ENCODE results near the gene SLCO3A1.
"Not testable (repeated sequence)": the region's sequence is repeated elsewhere in the genome, so short reads cannot be mapped to it uniquely, and the experiment has no call there.

SLCO3A1 gene

DNA sequence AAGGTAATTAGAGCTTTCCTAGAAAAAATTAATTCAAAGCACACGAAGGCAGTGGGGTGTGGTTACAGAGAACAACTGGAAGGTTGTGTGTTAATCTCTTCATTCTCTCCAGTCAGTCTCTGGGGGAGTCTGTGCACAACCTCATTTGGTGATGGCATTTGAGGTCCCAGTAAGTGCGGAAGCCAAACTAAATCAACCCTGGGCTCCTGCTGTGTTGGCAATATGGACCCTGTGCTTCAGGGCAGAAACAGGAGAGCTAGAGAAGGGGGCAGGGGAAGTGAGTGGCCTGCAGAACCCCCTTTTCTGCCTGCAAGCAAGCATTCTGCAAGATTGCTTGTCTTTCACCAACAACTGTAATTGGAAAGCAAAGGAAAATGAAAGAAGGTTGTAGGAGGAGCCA, 344.2 kb downstream of the SLCO3A1 start:
- Histone ChIP-seq H3K27me3 (ENCODE audit: control insufficient read depth in 1 of 2, insufficient read depth in 2 of 2, low read length in 2 of 2) (no peaks in the 10 kb centered on the region), H3K4me3 (ENCODE audit: low read depth in 1 of 2, low read length in 2 of 2) (no peak overlapping the region), H3K9ac (ENCODE audit: low read depth in 1 of 2, low read length in 2 of 2) (no peak overlapping the region), H3K27ac (ENCODE audit: low read depth, low read length) (no peak overlapping the region), H3K9me3 (ENCODE audit: control insufficient read depth in 1 of 2, low read length in 2 of 2) (no peaks in the 10 kb centered on the region), H3K4me1 (ENCODE audit: control insufficient read depth in 1 of 2, insufficient read depth in 2 of 2, low read length in 2 of 2) (no peaks in the 10 kb centered on the region), H3K36me3 (ENCODE audit: control insufficient read depth in 1 of 2, insufficient read depth in 2 of 2, low read length in 2 of 2) (no peaks in the 10 kb centered on the region)

DNA sequence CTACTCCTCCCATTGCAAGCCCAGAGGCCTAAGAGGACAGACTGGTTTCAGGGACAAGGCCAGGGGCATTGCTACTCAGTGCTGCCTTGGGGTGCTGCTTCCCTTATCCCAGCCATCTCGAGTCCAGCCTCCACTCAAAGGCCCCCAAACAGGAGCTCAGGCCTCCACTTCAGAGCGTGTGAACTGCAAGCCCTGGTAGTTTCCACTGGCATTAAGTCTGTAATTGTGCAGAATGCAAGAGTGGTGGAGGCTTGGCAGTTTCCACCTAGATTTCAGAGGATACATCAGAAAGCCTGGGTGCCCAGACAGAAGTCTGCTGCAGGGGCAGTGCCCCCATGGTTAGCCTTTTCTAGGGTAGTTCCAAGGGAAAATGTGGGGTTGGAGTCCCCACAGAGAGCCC, 347.4 kb downstream of the SLCO3A1 start:
- Histone ChIP-seq H3K27ac (ENCODE audit: low read depth, low read length) (no peak overlapping the region), H3K4me1 (ENCODE audit: control insufficient read depth in 1 of 2, insufficient read depth in 2 of 2, low read length in 2 of 2) (no peaks in the 10 kb centered on the region), H3K4me3 (ENCODE audit: low read depth in 1 of 2, low read length in 2 of 2) (no peak overlapping the region), H3K9me3 (ENCODE audit: control insufficient read depth in 1 of 2, low read length in 2 of 2) (no peaks in the 10 kb centered on the region), H3K9ac (ENCODE audit: low read depth in 1 of 2, low read length in 2 of 2) (no peak overlapping the region), H3K36me3 (ENCODE audit: control insufficient read depth in 1 of 2, insufficient read depth in 2 of 2, low read length in 2 of 2) (no peaks in the 10 kb centered on the region), H3K27me3 (ENCODE audit: control insufficient read depth in 1 of 2, insufficient read depth in 2 of 2, low read length in 2 of 2) (no peaks in the 10 kb centered on the region)

DNA sequence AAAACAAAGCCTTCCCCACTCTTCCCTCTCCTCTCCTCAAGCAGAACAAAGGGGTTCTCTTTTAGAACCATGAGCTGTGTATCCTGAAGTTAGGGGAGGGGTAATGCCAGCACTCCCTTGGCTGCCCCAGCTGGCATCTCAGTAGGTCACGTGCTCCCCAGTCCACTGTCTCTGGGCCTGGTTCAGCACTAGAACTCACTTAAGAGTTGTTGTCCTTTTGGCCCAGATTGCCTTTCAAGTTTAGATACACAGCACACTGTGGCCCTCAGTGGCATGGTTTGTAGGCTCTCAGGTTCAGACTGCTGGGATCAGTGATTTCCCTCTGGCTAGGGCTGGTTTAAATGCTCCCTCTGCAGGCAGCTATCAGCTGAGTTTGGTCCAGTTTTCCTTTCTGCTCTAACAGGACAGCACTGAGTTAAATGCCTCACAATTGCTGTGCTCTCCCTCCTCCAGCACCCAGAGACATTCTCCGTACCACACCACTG, 351.8 kb downstream of the SLCO3A1 start:
- no peaks in the 10 kb centered on the region for H3K9me3 ChIP-seq (ENCODE audit: control insufficient read depth in 1 of 2, low read length in 2 of 2)
- no peaks in the 10 kb centered on the region for H3K36me3 ChIP-seq (ENCODE audit: control insufficient read depth in 1 of 2, insufficient read depth in 2 of 2, low read length in 2 of 2)
- H3K27me3 ChIP-seq (ENCODE audit: control insufficient read depth in 1 of 2, insufficient read depth in 2 of 2, low read length in 2 of 2), result no peaks in the 10 kb centered on the region
- no peaks in the 10 kb centered on the region for H3K4me1 ChIP-seq (ENCODE audit: control insufficient read depth in 1 of 2, insufficient read depth in 2 of 2, low read length in 2 of 2)
- H3K9ac ChIP-seq (ENCODE audit: low read depth in 1 of 2, low read length in 2 of 2), result no peak overlapping the region
- no peak overlapping the region for H3K4me3 ChIP-seq (ENCODE audit: low read depth in 1 of 2, low read length in 2 of 2)
- no peak overlapping the region for H3K27ac ChIP-seq (ENCODE audit: low read depth, low read length)

DNA sequence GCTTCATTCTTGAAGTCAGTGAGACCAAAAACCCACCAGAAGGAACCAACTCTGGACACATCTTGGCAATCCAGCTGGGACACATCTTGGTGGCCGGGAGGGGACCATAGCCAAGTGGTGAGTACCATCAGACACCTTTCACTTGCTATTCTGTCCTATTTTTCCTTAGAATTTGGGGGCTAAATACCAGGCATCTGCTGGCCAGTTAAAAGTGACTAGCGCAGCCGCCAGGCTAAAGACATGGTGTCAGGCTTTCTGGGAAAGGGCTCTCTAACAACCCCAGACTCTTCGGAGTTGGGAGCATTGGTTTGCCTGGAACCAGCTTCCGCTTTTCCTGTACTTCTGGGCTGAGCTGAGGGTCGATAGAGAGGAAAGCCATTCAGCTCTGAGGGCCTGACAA, 354.1 kb downstream of the SLCO3A1 start:
- H3K27me3 ChIP-seq (ENCODE audit: control insufficient read depth in 1 of 2, insufficient read depth in 2 of 2, low read length in 2 of 2); H3K4me1 ChIP-seq (ENCODE audit: control insufficient read depth in 1 of 2, insufficient read depth in 2 of 2, low read length in 2 of 2); H3K4me3 ChIP-seq (ENCODE audit: low read depth in 1 of 2, low read length in 2 of 2); H3K36me3 ChIP-seq (ENCODE audit: control insufficient read depth in 1 of 2, insufficient read depth in 2 of 2, low read length in 2 of 2); H3K27ac ChIP-seq (ENCODE audit: low read depth, low read length); H3K9ac ChIP-seq (ENCODE audit: low read depth in 1 of 2, low read length in 2 of 2); H3K9me3 ChIP-seq (ENCODE audit: control insufficient read depth in 1 of 2, low read length in 2 of 2): not testable (repeated sequence)
